OCI-M2 (cell line): ENCODE measurements around the gene AJAP1.

ENCODE experiments used
- DNase-seq: peaks from one replicate; lab custom pipeline; 2025; ENCODE audit not compliant: unreplicated experiment; lab: John Stamatoyannopoulos, UW

AJAP1 gene

GRCh38 chr1:4628992-4629391 lies 25.4 kb upstream of the AJAP1 start:
- no peak for DNase-seq

- DNase-seq = no peak
These were observed 23.8 kb upstream of the AJAP1 start for GRCh38 chr1:4630561-4630960.

- no peak for DNase-seq
These were observed 23.1 kb upstream of the AJAP1 start for GRCh38 chr1:4631321-4631720.

GRCh38 chr1:4633346-4633745 lies 21.1 kb upstream of the AJAP1 start:
- DNase-seq = no peak

DNA sequence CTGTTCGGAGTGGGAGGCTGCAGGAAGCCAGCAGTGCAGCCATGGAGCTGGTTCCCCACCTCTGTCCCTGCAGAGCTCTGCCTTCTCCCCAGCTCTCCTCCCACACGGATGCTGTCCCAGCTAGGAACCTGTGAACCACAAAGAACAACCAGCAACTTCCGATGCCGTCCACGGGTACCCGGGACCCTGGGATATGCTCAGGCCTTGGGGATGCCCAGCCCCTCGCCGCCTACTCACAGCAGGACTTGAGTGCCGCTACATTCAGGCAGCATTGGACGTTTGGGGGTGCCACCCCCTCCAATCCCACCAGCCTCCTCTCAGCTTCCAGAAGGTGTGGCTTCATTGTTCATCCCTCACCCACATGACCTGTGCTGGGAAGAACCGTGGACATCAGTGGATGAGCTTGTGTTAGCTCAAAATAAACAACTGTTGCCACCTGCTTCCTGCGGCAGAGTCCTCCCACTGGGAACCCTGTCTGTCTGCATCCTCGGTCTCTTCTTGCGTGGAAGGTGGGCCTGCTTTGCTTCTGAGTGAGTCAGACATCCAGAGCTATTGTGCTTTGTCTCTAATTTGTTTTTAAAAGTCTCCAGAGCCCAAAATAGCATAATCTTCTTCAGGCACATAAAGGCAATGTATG lies 20.1 kb upstream of the AJAP1 start:
- no peak for DNase-seq

DNA sequence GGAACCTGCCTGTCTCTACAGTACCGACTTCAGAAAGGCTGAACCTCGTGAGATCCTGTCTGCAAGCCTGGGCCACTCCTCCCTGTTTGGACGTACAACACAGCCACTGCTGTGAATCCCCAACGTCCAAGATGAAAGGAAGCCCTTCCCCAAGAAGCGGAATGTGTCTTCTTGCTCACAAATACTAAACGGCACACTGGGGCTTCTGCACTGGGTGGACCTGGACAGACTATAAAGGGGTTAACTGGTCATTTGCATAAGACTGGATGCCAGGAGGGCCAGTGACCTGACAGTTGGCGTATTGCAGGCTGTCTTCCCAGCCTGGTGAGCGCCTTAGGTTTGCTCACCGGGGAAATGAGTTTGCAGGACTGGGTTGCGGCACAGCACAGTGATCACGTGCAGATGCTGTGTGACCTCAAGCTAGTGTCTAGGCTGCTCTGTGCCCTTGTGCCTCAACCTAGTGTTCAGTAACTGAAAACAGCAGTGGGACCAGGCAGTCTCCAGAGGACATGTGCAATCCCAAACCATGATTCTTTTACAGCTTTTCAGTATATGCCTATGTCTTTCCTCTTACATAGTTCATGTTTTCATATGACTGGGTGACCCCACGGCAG lies 19.5 kb upstream of the AJAP1 start:
- no peak for DNase-seq

- DNase-seq = no peak
These were observed 18.2 kb upstream of the AJAP1 start for GRCh38 chr1:4636186-4636585.

GRCh38 chr1:4636644-4637380 lies 17.6 kb upstream of the AJAP1 start:
- DNase-seq = no peak

GRCh38 chr1:4637616-4638344 lies 16.6 kb upstream of the AJAP1 start:
- no peak for DNase-seq

- DNase-seq = no peak
These were observed 16.1 kb upstream of the AJAP1 start for GRCh38 chr1:4638345-4638729.

GRCh38 chr1:4640931-4641330 lies 13.5 kb upstream of the AJAP1 start:
- DNase-seq = no peak

DNA sequence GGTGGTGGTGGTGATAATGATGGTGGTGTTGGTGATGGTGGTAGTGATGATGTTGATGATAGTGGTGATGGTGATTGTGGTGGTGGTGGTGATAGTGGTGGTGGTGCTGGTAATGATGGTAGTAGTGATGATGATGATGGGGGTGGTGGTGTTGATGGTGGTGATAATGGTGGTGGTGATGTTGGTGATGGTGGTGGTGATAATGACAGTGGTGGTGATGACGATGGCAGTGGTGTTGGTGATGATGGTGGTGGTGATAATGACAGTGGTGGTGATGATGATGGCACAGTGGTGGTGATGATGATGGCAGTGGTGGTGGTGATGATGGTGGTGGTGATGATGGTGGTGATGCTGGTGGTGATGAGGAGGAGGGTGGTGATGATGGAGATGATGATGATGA lies 7.0 kb upstream of the AJAP1 start:
- DNase-seq = no peak

- no peak for DNase-seq
These were observed 5.8 kb upstream of the AJAP1 start for GRCh38 chr1:4648657-4649056.

DNA sequence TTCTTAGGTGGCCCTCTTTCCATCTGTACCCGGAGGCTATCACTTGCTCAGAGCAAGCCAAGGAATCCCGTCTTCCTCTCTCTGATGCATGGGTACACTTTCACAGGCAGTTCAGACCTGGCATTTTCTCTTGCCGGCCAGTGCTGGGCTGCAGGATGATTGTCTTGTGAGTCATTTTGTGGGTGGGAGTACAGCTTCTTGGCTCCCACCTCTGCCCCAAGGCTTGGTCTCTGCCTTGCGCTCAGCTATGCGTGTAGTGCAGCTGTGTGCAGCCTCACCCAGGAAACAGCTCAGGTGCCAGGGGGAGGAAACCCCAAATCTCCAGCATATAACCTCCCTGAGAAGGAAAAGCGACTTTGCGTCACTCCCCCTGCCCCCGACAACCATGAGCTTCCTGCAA lies 3.9 kb upstream of the AJAP1 start:
- DNase-seq = no peak

DNA sequence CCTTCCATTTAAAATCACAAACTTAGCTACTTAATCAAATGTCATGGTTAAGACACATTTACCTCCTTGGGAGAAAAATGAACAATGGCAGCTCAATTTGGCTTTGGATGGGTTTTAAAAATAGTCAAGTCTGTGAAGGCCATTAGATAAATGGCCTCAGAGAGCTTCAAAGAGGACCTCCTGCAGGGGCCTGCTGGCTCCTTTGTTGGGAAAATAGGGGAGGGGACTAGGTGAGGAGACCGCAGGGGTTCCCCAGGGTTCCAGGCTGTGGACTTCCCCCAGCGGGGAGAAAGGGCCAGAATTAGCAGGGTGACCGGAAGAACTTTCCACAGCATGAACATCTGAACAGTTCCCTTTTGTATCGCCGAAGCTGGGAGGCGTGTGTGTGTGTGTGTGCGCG lies 3.4 kb upstream of the AJAP1 start:
- no peak for DNase-seq

DNA sequence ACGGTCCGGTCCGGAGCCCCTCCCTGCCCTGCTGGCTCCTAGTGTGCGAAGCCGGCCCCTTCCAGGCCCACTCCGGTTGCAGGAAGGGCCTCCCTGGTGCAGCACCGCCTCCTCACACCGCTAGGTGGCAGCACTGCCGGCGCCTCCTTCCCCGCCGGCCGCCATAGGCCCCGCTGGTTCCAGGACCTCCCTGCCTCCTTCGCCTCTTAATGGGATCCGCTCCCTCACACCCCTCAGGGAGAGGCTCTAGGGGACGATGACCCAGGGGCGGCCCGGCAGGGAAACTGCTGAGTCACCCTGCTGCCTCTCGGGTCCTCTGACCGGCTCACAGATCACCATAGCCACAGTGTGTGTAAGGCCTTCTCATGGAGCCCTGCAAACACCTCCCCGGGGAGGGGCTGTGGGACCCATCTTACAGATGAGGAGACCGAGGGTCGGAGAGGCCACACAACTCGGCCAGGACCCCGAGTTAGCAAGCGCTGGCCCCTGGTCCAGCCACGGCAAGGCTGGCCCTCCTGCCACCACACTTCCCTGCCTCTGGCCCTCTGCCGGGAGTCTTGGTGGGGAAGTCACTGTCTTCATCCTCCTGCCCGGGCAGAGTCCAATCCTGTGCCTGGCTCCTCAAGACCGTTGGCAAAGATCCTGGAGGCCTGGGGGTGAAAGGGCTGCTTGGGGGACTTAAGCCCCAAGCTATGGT lies 1.6 kb upstream of the AJAP1 start:
- DNase-seq = no peak

GRCh38 chr1:4653328-4653660 lies 1.1 kb upstream of the AJAP1 start:
- no peak for DNase-seq

GRCh38 chr1:4654764-4655673 lies 610 bp downstream of the AJAP1 start:
- DNase-seq = no peak

- no peak for DNase-seq
These were observed 1.5 kb downstream of the AJAP1 start for GRCh38 chr1:4655674-4656532.
